NCI-H524 treated with DMSO at 0.1 percent for 48 hours (cell line): Measurements from ENCODE around the gene NR4A1.

Source experiments
- DNase-seq: peaks from one replicate; lab custom pipeline; 2025; lab: John Stamatoyannopoulos, UW

The NR4A1 gene

GRCh38 chr12:52041695-52042123 is 9.5 kb upstream of the NR4A1 start:
- no peak for DNase-seq

- DNase-seq = no peak
Measured at GRCh38 chr12:52042706-52043385, 8.4 kb upstream of the NR4A1 start.

DNA sequence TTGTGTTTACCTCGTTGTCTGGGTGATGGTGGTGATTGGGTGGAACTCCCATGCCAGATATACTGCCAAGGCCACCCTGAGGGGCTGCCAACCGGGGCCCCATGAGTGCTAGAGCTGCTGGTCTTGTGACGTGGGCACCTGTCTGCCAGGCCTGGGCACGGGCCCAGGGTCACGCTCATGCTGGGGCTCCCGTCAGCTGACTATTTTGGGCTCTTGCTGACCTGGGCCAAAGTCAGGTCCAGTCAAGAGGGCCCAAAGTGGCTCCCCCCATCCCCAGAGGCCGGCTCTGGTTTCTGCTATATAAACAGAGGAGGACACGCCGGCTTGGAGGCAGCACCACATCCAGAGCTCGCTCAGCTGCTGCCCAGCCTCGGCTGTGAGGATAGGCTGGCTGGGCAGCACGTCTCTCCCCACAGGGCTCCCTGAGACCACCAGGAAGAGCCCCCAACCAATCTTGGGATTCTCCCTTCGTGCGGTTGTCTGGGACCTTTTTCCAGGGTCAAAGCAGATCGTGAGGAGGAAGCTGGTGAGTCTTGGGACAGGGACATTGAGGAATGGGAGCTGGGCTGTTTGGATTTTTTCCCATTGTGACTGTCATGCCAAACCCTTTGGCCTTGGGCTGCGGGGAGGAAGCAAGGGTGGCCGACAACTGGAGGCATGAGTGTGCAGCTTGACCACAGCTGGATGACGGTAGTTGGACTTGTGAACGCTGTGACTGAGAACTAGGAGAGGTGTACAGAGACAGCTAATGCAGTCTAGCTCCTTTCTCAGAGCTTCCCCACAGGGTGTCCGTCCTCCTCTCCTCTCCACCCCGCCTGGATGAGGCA is 7.6 kb upstream of the NR4A1 start:
- no peak for DNase-seq

DNA sequence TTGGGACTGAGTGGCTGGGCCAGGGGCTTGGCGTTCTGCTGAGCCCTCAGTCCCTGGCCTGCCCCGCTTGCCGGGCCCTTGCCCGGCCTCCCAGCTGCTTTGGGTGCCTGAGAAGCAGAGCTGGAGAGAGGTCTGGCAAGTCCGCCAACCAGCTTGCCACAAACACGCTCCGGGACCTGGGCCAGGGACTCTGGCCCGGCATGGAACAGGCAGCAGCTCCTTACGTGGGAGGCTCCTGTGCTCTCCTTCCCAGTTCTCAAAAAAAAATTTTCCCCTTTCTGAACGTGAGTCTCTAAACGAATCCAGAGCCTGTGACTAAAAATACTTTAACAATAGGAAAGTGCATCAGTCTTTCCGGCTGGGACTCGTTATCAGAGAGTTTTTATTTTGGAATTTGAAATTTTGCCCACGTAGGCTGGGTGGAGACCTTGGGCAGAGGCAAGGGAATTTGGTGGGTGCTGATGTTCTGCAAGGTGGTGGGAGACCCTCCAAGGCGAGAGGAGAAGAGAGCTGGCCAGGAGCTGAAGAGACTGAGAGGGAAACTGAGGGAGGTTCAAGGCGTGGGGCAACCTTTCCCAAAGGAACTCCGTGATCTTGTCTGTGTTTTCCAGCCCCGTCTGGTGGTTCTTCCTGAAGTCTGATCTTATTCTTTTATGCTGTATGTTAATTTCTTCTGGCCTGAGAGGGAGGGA is 6.8 kb upstream of the NR4A1 start:
- no peak for DNase-seq

GRCh38 chr12:52045794-52046199 is 5.4 kb upstream of the NR4A1 start:
- DNase-seq = no peak

GRCh38 chr12:52046859-52047258 is 4.4 kb upstream of the NR4A1 start:
- DNase-seq = no peak

DNA sequence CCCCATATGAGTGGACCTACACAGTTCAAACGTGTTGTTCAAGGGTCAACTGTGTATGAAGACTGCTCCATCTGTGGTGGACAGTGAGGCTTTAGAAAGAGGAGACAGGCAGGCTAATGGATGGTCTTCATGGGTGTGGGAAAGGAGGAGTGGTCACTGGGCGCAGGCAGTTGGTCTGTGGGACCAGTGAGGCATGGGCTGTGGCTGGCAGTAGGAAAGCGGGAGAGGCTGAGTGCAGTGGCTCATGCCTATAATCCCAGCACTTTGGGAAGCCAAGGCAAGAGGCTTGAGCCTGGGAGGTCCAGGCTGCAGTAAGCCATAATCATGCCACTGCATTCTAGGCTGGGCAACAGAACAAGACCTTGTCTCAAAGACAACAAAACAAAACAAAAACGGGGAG is 2.0 kb upstream of the NR4A1 start:
- no peak for DNase-seq

GRCh38 chr12:52049688-52050087 is 1.6 kb upstream of the NR4A1 start:
- DNase-seq = no peak

DNA sequence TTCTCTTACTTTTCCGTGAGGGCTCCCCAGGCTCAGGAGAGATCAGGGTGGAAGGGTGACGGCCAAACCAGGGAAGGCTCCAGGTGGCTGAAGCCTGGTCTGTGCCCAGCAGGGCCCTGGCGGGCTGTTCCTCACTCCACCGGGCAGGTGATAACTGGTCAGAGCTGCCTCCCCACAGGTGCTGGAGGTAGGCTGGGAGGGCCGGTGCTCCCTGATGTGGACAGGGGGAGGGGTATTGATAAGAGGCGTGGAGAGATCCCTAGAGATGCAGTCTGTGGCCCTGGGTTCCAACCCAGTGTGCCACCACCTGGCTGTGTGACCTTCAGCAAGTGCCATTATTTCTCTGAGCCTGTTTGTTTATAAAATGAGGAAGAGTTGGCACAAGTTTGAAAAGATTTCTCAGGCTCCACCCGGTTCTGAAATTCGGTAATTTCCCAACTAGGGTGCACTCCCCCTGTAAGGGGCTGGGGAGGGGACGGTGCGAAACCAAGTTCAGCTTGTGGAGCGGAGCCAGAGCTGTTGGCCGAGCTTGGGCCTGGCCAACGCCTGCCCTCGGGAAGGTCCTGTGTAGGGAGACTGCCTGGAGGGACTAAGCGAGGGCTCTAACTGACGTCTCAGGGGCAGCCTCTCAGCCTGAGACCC is 1.0 kb upstream of the NR4A1 start:
- DNase-seq = no peak

- no peak for DNase-seq
Measured at GRCh38 chr12:52052468-52053186, 1.4 kb downstream of the NR4A1 start.

DNA sequence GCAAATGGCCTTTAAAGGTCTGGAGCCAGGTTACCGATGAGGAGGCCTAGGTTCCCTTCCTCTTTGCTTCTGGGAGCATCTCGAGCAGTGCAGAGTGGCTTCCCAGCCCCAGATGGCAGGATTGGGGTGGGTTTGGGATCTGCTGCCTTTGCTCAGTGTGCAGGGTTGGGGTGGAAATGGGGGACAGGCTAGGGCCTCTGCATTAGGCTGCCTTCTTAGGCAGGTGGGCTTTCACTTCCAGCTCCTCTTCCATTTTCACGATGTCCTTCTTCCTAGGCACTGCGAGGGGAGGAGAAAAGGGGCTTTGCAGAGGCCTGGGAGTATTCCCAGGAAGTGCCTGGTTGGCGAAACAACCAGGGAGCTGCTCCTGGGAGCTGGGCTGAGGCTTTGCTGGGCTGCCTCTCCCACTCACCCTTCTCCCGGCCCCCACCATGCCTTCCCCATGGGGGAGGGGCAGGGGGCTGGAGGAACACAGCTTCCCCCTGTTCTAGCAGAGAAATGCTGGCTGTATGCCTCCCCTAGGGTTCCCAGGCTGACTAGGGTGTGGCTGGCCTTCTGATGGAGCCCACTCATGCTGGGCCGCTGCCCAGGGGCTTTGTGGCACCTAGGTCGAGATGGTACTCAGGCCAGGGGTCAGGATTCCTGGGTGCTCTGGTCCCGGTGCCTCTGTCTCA is 2.4 kb downstream of the NR4A1 start:
- no peak for DNase-seq

DNA sequence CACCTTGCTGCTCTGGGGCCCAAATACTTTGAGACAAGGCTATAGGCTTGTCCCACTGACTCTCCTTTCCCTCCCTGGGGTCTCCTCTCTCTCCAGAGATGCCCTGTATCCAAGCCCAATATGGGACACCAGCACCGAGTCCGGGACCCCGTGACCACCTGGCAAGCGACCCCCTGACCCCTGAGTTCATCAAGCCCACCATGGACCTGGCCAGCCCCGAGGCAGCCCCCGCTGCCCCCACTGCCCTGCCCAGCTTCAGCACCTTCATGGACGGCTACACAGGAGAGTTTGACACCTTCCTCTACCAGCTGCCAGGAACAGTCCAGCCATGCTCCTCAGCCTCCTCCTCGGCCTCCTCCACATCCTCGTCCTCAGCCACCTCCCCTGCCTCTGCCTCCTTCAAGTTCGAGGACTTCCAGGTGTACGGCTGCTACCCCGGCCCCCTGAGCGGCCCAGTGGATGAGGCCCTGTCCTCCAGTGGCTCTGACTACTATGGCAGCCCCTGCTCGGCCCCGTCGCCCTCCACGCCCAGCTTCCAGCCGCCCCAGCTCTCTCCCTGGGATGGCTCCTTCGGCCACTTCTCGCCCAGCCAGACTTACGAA is 3.1 kb downstream of the NR4A1 start:
- no peak for DNase-seq

GRCh38 chr12:52054833-52055730 is 3.8 kb downstream of the NR4A1 start:
- DNase-seq = no peak

DNA sequence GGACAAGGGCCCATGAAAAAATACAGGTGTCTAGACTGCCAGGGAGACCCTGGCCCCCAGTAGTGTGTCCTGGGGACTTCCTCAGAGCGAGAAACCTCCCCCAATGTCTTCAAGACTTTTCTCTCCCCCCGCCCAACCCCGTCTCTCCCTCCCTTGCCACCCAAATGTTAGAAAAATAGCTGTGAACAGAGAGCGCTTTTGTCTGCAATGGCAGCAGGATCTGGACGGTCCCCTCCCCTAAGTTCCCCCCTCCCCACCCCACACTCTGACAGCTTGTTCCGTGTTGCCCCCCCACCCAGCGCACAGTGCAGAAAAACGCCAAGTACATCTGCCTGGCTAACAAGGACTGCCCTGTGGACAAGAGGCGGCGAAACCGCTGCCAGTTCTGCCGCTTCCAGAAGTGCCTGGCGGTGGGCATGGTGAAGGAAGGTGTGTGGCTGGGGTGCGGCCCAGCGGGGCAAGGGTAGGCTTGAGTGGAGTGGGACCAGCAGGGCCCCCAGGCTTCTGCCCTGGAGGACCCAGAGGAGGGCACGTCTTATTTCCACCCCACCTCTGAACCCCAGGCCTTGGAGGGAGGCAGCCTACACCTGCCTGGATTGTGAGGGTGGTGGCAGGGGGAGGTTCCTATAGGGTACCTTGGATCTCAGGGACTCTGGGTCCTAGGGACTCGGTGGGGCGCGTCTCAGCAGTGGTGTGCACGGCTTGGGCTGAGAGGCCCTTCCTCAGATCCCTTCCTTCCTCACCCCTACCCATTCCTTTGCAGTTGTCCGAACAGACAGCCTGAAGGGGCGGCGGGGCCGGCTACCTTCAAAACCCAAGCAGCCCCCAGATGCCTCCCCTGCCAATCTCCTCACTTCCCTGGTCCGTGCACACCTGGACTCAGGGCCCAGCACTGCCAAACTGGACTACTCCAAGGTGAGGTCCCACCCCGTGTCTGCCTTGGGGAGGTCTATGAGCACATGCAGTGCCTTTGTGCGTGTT is 4.8 kb downstream of the NR4A1 start:
- no peak for DNase-seq

GRCh38 chr12:52056801-52057637 is 5.8 kb downstream of the NR4A1 start:
- no peak for DNase-seq

- DNase-seq = no peak
Measured at GRCh38 chr12:52057638-52058576, 6.7 kb downstream of the NR4A1 start.
